Stimulated activated CD8-positive, alpha-beta memory T cell treated with anti-CD3 and anti-CD28 coated beads, Interleukin-12 subunit alpha, Interleukin-12 subunit beta, amount 100 ng/mL, for 4 hours (primary cell): ENCODE measurements around the gene BTG1.
"Not testable (repeated sequence)": the region's sequence is repeated elsewhere in the genome, so short reads cannot be mapped to it uniquely, and the experiment has no call there.

Source experiments
- DNase-seq: peaks from one replicate; pipeline ENCODE4 v3.0.0-alpha.2; 2020; ENCODE audit warnings: low read depth

BTG1 gene

DNA sequence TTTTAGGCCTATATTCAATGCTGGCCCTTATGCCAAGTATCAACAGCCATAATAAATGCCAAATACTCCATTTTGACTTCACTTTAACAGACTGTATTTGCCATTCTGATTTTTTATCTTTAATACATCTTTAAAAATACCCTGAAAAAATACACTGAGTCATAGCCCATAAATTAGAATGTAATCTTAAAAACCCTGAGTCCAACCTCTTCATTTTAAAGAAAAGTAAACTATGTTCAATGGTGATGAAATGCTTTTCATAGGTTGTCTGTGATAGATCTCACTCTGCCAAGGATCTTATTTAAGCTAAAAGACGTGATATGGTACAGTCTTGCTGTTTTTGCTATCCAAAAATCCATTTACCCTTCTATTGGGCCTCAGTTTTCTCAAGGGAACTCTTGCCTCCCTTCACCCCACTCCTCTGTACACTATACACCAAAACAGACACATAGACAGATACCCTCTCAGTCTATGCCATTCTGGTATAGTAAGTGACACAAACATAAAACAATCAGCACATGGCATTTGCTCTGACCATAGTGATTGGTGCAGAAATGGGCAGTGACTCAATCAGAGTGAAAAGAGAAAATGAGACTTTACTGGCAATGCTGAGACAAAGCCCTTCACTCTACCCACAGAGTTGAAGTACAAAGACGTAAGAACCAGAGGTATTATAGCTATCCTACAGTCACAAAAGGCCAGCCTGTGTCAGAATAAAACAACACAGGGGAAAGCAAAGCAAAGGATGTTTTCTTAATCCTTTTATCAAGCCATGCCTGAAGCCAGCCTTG lies 49.1 kb downstream of the BTG1 start:
- DNase-seq: no peak

DNA sequence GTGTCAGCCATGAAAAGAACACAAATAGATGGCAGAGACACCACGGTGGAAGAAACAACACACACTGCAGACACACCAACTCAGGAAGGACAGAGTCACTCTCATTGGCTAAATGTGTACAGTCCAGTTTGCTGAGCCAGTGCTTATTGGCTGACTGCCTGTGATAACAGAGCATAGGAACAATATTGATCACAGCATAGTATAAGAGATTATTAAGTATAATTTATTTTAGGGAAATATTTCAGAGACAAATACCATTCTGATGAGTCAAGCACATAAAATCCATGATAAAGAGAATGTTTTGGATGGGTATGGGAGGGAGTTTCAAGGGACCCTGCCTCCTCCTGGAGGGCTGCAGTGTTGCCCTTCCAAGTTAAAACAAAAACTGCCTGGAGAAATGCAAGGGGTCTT lies 50.9 kb downstream of the BTG1 start:
- no peak for DNase-seq

DNA sequence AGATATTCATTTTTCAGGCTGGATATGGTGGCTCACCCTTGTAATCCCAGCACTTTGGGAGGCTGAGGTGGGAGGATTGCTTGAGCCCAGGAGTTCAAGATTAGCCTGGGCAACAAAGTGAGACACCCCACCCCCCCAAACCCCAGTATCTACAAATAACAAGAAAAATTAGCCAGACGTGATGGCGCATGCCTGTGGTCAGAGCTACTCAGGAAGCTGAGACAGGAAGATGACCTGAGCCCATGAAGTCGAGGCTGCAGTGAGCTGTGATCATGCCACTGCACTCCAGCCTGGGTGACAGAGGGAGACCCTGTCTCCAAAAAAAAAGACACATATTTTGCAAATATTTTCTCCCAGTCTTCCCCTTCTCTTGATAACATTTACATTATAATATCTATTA lies 51.3 kb downstream of the BTG1 start:
- DNase-seq: not testable (repeated sequence)
